Neural cell (in vitro differentiated cells): ENCODE measurements around the gene RIBC1. TPM values are rescaled to one million over a fixed set of nuclear protein-coding genes. Genes with fewer than 3 reads are reported as not detected.

Experiments used
- H2AFZ ChIP-seq: fragments of 200-600, 300-800 bp; sonication (generic), shearing (Covaris generic); 2 replicates; pipeline ENCODE4 v1.6.0; 2014; ENCODE audit warnings: low read depth, mild to moderate bottlenecking, antibody characterized with exemption, low read length, moderate library complexity
- H3F3A ChIP-seq: fragments of 200-600 bp; shearing (Covaris generic); 2 replicates; pipeline ENCODE4 v1.6.1; 2016; ENCODE audit warnings: mild to moderate bottlenecking, moderate library complexity, mixed read lengths, antibody characterized with exemption, low read length; ENCODE audit not compliant: insufficient read depth, poor library complexity, severe bottlenecking
- H3K27ac ChIP-seq: fragments of 200-600, 300-800 bp; sonication (generic), shearing (Covaris generic); 2 replicates; pipeline ENCODE4 v1.5.1; 2014; ENCODE audit warnings: mild to moderate bottlenecking, low read length, moderate library complexity
- H3K27me3 ChIP-seq: fragments of 300-800, 200-600 bp; sonication (generic), shearing (Covaris generic); 2 replicates; pipeline ENCODE4 v1.6.0; 2014; ENCODE audit warnings: mild to moderate bottlenecking, low read depth, low read length, moderate library complexity; ENCODE audit not compliant: insufficient read depth
- H3K36me3 ChIP-seq: fragments of 300-800, 200-600 bp; sonication (generic), shearing (Covaris generic); 2 replicates; pipeline ENCODE4 v1.5.1; 2014; ENCODE audit warnings: mild to moderate bottlenecking, antibody characterized with exemption, low read length, moderate library complexity; ENCODE audit not compliant: insufficient read depth
- H3K4me2 ChIP-seq: fragments of 300-800, 200-600 bp; sonication (generic), shearing (Covaris generic); 2 replicates; pipeline ENCODE4 v1.6.0; 2014; ENCODE audit warnings: mild to moderate bottlenecking, low read length
- H3K4me3 ChIP-seq: fragments of 300-800, 200-600 bp; sonication (generic), shearing (Covaris generic); 2 replicates; pipeline ENCODE4 v1.5.1; 2014; ENCODE audit warnings: mild to moderate bottlenecking, low read length, moderate library complexity
- H3K79me2 ChIP-seq: fragments of 200-600 bp; shearing (Covaris generic); replicated peaks from 2 replicates; pipeline ENCODE4 v1.6.0; 2014; ENCODE audit warnings: mild to moderate bottlenecking, low read length, moderate library complexity; ENCODE audit not compliant: insufficient read depth
- H3K9ac ChIP-seq: fragments of 300-800, 200-600 bp; sonication (generic), shearing (Covaris generic); 2 replicates; pipeline ENCODE4 v1.6.1; 2016; ENCODE audit warnings: mild to moderate bottlenecking, low read length, mixed read lengths
- H3K9me2 ChIP-seq: fragments of 200-600 bp; shearing (Covaris generic); 2 replicates; pipeline ENCODE4 v1.6.1; 2016; ENCODE audit warnings: mild to moderate bottlenecking, low read length, mixed read lengths; ENCODE audit not compliant: insufficient read depth
- H3K9me3 ChIP-seq: fragments of 200-600, 300-800 bp; sonication (generic), shearing (Covaris generic); 2 replicates; pipeline ENCODE4 v1.6.1; 2016; ENCODE audit warnings: mild to moderate bottlenecking, mixed run types, low read length, moderate library complexity, mixed read lengths
- H4K20me1 ChIP-seq: fragments of 200-600 bp; shearing (Covaris generic); 2 replicates; pipeline ENCODE4 v1.6.1; 2016; ENCODE audit warnings: mild to moderate bottlenecking, mixed run types; ENCODE audit not compliant: insufficient read depth
- CTCF ChIP-seq: fragments of 450-650 bp; IDR thresholded peaks from 2 replicates; pipeline ENCODE4 v1.5.1; 2014; ENCODE audit warnings: antibody characterized with exemption, mild to moderate bottlenecking, moderate library complexity; ENCODE audit not compliant: poor library complexity, severe bottlenecking
- EP300 ChIP-seq: fragments of 450-650 bp; conservative IDR thresholded peaks from 2 replicates; pipeline ENCODE4 v1.6.1; 2014; ENCODE audit warnings: antibody characterized with exemption, mild to moderate bottlenecking, moderate library complexity; ENCODE audit not compliant: poor library complexity, severe bottlenecking
- EZH2 ChIP-seq: fragments of 200-600, 300-800 bp; shearing (Covaris generic), sonication (generic); IDR thresholded peaks from 2 replicates; pipeline ENCODE4 v1.6.1; 2014; ENCODE audit warnings: antibody characterized with exemption, low read length, borderline replicate concordance, mild to moderate bottlenecking; ENCODE audit not compliant: insufficient read depth, poor library complexity, severe bottlenecking
- MXI1 ChIP-seq: fragments of 450-650 bp; conservative IDR thresholded peaks from 2 replicates; pipeline ENCODE4 v1.6.1; 2014; ENCODE audit warnings: antibody characterized with exemption, mild to moderate bottlenecking; ENCODE audit not compliant: poor library complexity, severe bottlenecking
- POLR2AphosphoS5 ChIP-seq: IDR thresholded peaks from 2 replicates; pipeline ENCODE4 v1.6.1; 2012
- RAD21 ChIP-seq: fragments of 450-650 bp; conservative IDR thresholded peaks from 2 replicates; pipeline ENCODE4 v1.6.1; 2014; ENCODE audit warnings: antibody characterized with exemption, mild to moderate bottlenecking, moderate library complexity
- REST ChIP-seq: IDR thresholded peaks from 2 replicates; pipeline ENCODE4 v1.6.1; 2012; ENCODE audit warnings: borderline replicate concordance
- SMC3 ChIP-seq: fragments of 450-650 bp; conservative IDR thresholded peaks from 2 replicates; pipeline ENCODE4 v1.6.1; 2014; ENCODE audit warnings: antibody characterized with exemption, mild to moderate bottlenecking, moderate library complexity; ENCODE audit not compliant: poor library complexity
- TAF1 ChIP-seq: IDR thresholded peaks from 2 replicates; pipeline ENCODE4 v1.6.1; 2012; ENCODE audit warnings: low read depth
- polyA plus RNA-seq: library from polyadenylated mRNA; depleted of rRNA; stranded (reverse); fragments of >200 nt; gene quantifications from 2 replicates; pipeline ENCODE4 v1.2.3, GENCODE V29; 2014

Gene RIBC1
- polyA plus RNA-seq, 1 donor from 2014 or later, result 0.84 TPM

GRCh38 chrX:53440101-53440500 is 17.4 kb downstream of the RIBC1 start:
- no peaks in the 10 kb centered on the region for H3K27me3 ChIP-seq
- H3K9me2 ChIP-seq, result no peaks in the 10 kb centered on the region
- H3K36me3 ChIP-seq, result no peaks in the 10 kb centered on the region
- H2AFZ ChIP-seq, result no peak overlapping the region
- no peaks in the 10 kb centered on the region for H3F3A ChIP-seq
- H4K20me1 ChIP-seq, result no peaks in the 10 kb centered on the region
- no peak overlapping the region for H3K4me3 ChIP-seq
- H3K4me2 ChIP-seq, result no peak overlapping the region
- TF ChIP-seq EP300, result no peak
- TF ChIP-seq MXI1, result no peak
- TF ChIP-seq EZH2, result no peak
- TF ChIP-seq SMC3, result no peak
- no peak for TF ChIP-seq POLR2AphosphoS5
- no peak for TF ChIP-seq CTCF
- TF ChIP-seq TAF1, result no peak
- no peak for TF ChIP-seq REST
- TF ChIP-seq RAD21, result no peak
- no peak overlapping the region for H3K9ac ChIP-seq
- H3K27ac ChIP-seq, result no peak overlapping the region
- H3K79me2 ChIP-seq, result no peaks in the 10 kb centered on the region
- no peaks in the 10 kb centered on the region for H3K9me3 ChIP-seq

- Histone ChIP-seq H3F3A (no peaks in the 10 kb centered on the region), H3K4me3 (peak overlapping the region; percentile 59), H3K9ac (no peak overlapping the region), H3K9me2 (no peaks in the 10 kb centered on the region), H2AFZ (no peak overlapping the region), H3K79me2 (no peaks in the 10 kb centered on the region), H3K27ac (no peak overlapping the region), H3K4me2 (no peak overlapping the region), H3K36me3 (no peaks in the 10 kb centered on the region), H4K20me1 (no peaks in the 10 kb centered on the region), H3K27me3 (no peaks in the 10 kb centered on the region), H3K9me3 (no peaks in the 10 kb centered on the region)
- TF ChIP-seq RAD21 (no peak), TAF1 (no peak), CTCF (no peak), MXI1 (no peak), POLR2AphosphoS5 (no peak), EP300 (no peak), REST (no peak), SMC3 (no peak), EZH2 (no peak)
Measured at GRCh38 chrX:53440621-53441517, 18.2 kb downstream of the RIBC1 start.
